ENCODE measurements around the gene ZNF283. TPM values are rescaled to one million over a fixed set of nuclear protein-coding genes. Genes with fewer than 3 reads are reported as not detected.

The ZNF283 gene
- total and polyA plus RNA-seq, 2 of the 13 experiments (the other 11 are each of a cell fraction or from before 2014, with no cell fraction given), result 2.0 to 11.1 TPM

DNA sequence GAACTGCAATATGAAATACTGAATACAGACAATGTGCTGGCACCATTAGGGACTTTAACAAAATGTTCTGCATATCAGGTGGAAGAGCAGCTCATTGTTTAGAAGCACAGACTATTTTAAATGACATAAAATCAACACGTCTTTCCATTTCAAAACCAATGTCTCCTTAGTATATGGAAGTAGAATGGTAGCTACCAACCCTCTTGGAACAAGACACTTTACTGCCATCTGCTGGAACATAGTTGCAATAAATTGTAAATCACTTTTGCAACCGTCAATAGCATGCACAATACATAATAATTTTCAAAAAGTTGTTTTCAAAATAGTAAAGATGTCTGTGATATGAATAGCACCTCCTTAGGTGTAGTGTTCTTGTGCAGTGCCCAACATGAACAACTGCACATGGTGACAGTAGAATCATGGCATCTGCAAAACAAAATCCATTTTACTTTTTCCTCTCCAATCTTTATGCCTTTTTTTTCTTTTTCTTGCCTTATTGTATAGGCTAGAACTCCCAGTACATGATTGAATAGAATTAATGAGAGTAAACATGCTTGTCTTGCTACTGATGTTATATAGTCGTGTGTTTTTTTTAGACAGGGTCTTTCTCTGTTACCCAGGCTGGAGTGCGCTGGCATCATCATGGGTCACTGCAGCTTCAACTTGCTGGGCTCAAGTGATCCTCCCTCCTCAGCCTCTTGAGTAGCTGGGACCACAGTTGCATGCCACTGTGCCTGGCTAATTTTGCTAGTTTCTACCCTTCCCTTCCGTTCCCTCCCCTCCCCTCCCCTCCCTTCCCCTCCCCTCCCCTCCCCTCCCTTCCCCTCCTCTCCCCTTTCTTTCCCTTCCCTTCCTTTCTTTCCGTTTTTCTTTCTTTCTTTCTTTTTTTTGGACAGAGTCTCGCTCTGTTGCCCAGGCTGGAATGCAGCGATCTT, 17.1 kb upstream of the ZNF283 start (continued):
- no peak for TF ChIP-seq RFX5 (IDR thresholded peaks at IDR 0.05; ENCODE audit: low read depth, low read length)

GRCh38 chr19:43811837-43812236, 15.3 kb upstream of the ZNF283 start:
- Histone ChIP-seq H4K20me1 (ENCODE audit: insufficient read depth, low read length) (no peaks in the 10 kb centered on the region), H3K79me2 (ENCODE audit: insufficient read depth, low read length) (no peaks in the 10 kb centered on the region), H3K9ac (ENCODE audit: insufficient read depth, low read depth, low read length) (no peak overlapping the region), H3K27me3 (ENCODE audit: control insufficient read depth in 1 of 2, insufficient read depth in 2 of 2, low read length in 2 of 2) (no peaks in the 10 kb centered on the region), H3K4me3 (replicated peaks in 1 of 3; ENCODE audit: insufficient read depth in 1 of 3, low read depth in 2 of 3, low read length in 3 of 3) (no peak overlapping the region), H3K9me3 (ENCODE audit: low read length) (peaks cover 4% of the 10 kb centered on the region), H3K4me1 (ENCODE audit: insufficient read depth, low read length) (no peaks in the 10 kb centered on the region), H2AFZ (ENCODE audit: low read length) (no peak overlapping the region), H3K27ac (ENCODE audit: extremely low read length, insufficient read depth, low read length) (no peak overlapping the region), H3K36me3 (replicated peaks in 1 of 2; ENCODE audit: control insufficient read depth in 1 of 2, insufficient read depth in 2 of 2, low read length in 2 of 2) (no peaks in the 10 kb centered on the region), H3K4me2 (ENCODE audit: low read depth, low read length) (no peak overlapping the region)
- intact Hi-C loops (cut with micrococcal nuclease; ENCODE audit: unreplicated experiment), result no loop called here
- FAIRE-seq, result no peak
- TF ChIP-seq GTF3A (CRISPR knock-in tag; conservative IDR thresholded peaks at IDR 0.05), result no peak
- TF ChIP-seq NR2F6 (IDR thresholded peaks at IDR 0.05), result no peak
- no peak for TF ChIP-seq NR2F6 (CRISPR knock-in tag; IDR thresholded peaks at IDR 0.05)
- TF ChIP-seq ZNF562 (CRISPR knock-in tag; IDR thresholded peaks at IDR 0.05; ENCODE audit: borderline replicate concordance), result no peak
- no peak for TF ChIP-seq AFF4 (CRISPR knock-in tag; IDR thresholded peaks at IDR 0.05)
- TF ChIP-seq ZNF639 (CRISPR knock-in tag; conservative IDR thresholded peaks at IDR 0.05), result no peak
- no peak for TF ChIP-seq ZSCAN31 (CRISPR knock-in tag; IDR thresholded peaks at IDR 0.05; ENCODE audit: low read depth)
- TF ChIP-seq, protein P1, sequence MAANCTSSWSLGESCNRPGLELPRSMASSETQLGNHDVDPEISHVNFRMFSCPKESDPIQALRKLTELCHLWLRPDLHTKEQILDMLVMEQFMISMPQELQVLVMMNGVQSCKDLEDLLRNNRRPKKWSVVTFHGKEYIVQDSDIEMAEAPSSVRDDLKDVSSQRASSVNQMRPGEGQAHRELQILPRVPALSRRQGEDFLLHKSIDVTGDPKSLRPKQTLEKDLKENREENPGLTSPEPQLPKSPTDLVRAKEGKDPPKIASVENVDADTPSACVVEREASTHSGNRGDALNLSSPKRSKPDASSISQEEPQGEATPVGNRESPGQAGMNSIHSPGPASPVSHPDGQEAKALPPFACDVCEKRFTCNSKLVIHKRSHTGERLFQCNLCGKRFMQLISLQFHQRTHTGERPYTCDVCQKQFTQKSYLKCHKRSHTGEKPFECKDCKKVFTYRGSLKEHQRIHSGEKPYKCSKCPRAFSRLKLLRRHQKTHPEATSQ (CRISPR knock-in tag; IDR thresholded peaks at IDR 0.05; ENCODE audit: borderline replicate concordance), result no peak
- no peak for TF ChIP-seq ATF6 (CRISPR knock-in tag; conservative IDR thresholded peaks at IDR 0.05)
- TF ChIP-seq TAF15 (IDR thresholded peaks at IDR 0.05; ENCODE audit: low read depth, low read length, poor library complexity, severe bottlenecking), result no peak
- no peak for TF ChIP-seq SYNCRIP (IDR thresholded peaks at IDR 0.05; ENCODE audit: insufficient read depth, low read depth, low read length)
- no peak for DNase-seq (ENCODE audit: low spot score)
- in situ Hi-C loops (cut with HindIII; ENCODE audit: extremely low pct_ligation_motif_present, low pct_unique_long_range_greater_than_20kb), result no loop called here
- 0% methylated on average over 1 of the region's 1 CpG for WGBS (ENCODE audit: low lambda C conversion rate)
- ChIA-PET CTCF (ENCODE audit: low intra/inter-chr PET ratio, low total read pairs) (no interaction called here), POLR2A (interaction anchor here (0.8 kb wide), 1 partner anchor 15 kb away, joined by 3 read pairs; the partner anchor contains the start of gene ZNF283)
- BruUV-seq (replicated peaks), result no TSS peak
- no peak for ATAC-seq

All from HepG2 (cell line).